ENCODE measurements around the gene R3HCC1L.

Gene R3HCC1L

GRCh38 chr10:98285416-98285815 is 151.0 kb downstream of the R3HCC1L start:
- no peak overlapping the region for H3K27ac ChIP-seq
- ChIA-PET CTCF (interaction anchor here (1.0 kb wide), 1 partner anchor 24 kb away, joined by 3 read pairs; no protein-coding TSS in a partner anchor), POLR2A (ENCODE audit: low non-redundant PET) (no interaction called here)
- TF ChIP-seq, protein P1, sequence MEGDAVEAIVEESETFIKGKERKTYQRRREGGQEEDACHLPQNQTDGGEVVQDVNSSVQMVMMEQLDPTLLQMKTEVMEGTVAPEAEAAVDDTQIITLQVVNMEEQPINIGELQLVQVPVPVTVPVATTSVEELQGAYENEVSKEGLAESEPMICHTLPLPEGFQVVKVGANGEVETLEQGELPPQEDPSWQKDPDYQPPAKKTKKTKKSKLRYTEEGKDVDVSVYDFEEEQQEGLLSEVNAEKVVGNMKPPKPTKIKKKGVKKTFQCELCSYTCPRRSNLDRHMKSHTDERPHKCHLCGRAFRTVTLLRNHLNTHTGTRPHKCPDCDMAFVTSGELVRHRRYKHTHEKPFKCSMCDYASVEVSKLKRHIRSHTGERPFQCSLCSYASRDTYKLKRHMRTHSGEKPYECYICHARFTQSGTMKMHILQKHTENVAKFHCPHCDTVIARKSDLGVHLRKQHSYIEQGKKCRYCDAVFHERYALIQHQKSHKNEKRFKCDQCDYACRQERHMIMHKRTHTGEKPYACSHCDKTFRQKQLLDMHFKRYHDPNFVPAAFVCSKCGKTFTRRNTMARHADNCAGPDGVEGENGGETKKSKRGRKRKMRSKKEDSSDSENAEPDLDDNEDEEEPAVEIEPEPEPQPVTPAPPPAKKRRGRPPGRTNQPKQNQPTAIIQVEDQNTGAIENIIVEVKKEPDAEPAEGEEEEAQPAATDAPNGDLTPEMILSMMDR (conservative IDR thresholded peaks at IDR 0.05; ENCODE audit: low read depth) = no peak
- DNase-seq (ENCODE audit: low spot score) = no peak

DNA sequence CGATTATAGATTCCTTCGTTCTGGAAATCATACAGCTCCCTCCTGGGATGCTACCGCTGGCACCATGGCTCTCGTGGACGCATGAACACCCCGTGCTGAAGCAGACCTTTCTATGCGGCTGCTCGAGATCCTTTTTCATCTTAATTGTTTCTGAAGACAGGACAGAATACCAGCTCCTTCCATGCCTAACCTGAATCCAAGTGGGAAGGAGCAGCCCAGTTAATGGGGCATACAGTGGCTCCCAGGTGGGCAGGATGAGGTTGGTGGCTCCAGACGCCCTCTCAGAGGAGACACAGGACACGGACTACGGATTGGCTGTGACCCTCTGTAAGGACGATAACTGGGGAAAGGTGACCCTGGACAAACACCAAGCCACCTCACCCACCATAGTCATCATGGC is 152.0 kb downstream of the R3HCC1L start:
- POLR2A ChIA-PET (ENCODE audit: low non-redundant PET) = no interaction called here
- CTCF ChIA-PET = interaction anchor here (1.0 kb wide), 1 partner anchor 23 kb away, joined by 3 read pairs; no protein-coding TSS in a partner anchor
- TF ChIP-seq, protein P1 (conservative IDR thresholded peaks at IDR 0.05; ENCODE audit: low read depth) = no peak
- H3K27ac ChIP-seq = no peak overlapping the region
- no peak for DNase-seq (ENCODE audit: low spot score)

GRCh38 chr10:98287321-98287720 is 152.9 kb downstream of the R3HCC1L start:
- TF ChIP-seq, protein P1 (conservative IDR thresholded peaks at IDR 0.05; ENCODE audit: low read depth) = no peak
- no peak overlapping the region for H3K27ac ChIP-seq
- DNase-seq (ENCODE audit: low spot score) = no peak
- ChIA-PET CTCF (interaction anchor here (0.6 kb wide), 1 partner anchor 37 kb away, joined by 3 read pairs; no protein-coding TSS in a partner anchor), POLR2A (ENCODE audit: low non-redundant PET) (no interaction called here)

- ChIA-PET POLR2A (ENCODE audit: low non-redundant PET) (no interaction called here), CTCF (interaction anchor here (1.5 kb wide), 1 partner anchor 119 kb away, joined by 3 read pairs; no protein-coding TSS in a partner anchor)
- TF ChIP-seq, protein P1 (conservative IDR thresholded peaks at IDR 0.05; ENCODE audit: low read depth) = no peak
- no peak overlapping the region for H3K27ac ChIP-seq
- no peak for DNase-seq (ENCODE audit: low spot score)
These were observed 155.3 kb downstream of the R3HCC1L start for GRCh38 chr10:98289802-98290209.

DNA sequence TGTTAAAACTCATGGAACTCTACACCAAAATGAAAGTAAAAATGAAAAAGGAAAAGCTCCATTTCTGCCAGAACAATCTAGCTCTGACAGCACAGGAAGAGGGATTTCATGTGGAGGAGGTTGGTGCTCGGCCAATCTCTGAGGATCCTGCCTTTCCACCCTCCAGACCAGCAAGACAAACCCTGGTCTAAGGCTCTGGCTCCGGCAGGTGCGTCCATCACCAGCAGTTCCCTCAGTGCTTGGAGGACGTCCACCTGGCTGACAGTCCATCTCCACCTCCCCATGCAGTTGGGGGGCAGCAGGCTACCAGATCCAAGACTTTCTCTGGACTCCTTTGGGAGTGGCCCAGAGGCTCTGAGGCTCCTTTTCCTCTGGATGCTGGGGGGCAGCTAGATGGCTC is 158.5 kb downstream of the R3HCC1L start:
- DNase-seq (ENCODE audit: low spot score) = no peak
- TF ChIP-seq, protein P1 (conservative IDR thresholded peaks at IDR 0.05; ENCODE audit: low read depth) = no peak
- ChIA-PET CTCF (interaction anchor here (0.7 to 2.2 kb wide), 2 partner anchors 16 to 174 kb away, joined by 3 to 8 read pairs; no protein-coding TSS in a partner anchor), POLR2A (ENCODE audit: low non-redundant PET) (no interaction called here)
- peak overlapping the region; percentile 86 for H3K27ac ChIP-seq

GRCh38 chr10:98293550-98294269 is 159.3 kb downstream of the R3HCC1L start:
- peak overlapping the region; percentile 86 for H3K27ac ChIP-seq
- ChIA-PET POLR2A (ENCODE audit: low non-redundant PET) (no interaction called here), CTCF (interaction anchor here (0.5 to 2.2 kb wide), 6 partner anchors 16 to 1245 kb away, joined by 3 to 8 read pairs (median 4); no protein-coding TSS in a partner anchor)
- DNase-seq (ENCODE audit: low spot score) = no peak
- TF ChIP-seq, protein P1 (conservative IDR thresholded peaks at IDR 0.05; ENCODE audit: low read depth) = no peak
